WTC11 (cell line): ENCODE results near the gene CDC20. TPM values are rescaled to one million over a fixed set of nuclear protein-coding genes. Genes with fewer than 3 reads are reported as not detected.

ENCODE experiments used
- ATAC-seq: fragments of 200-7000 bp; cut with Tn5 transposase; 2 replicates; pipeline ENCODE4 v1.10.0; 2021; ENCODE audit warnings: mild to moderate bottlenecking, moderate library complexity
- CTCF ChIA-PET: fragments of 300-600 bp; sonication (Branson Sonifier 250); formaldehyde crosslinking; loops from one replicate; lab custom pipeline; 2021; ENCODE audit warnings: antibody characterized with exemption; lab: Charles Lee
- POLR2A ChIA-PET: fragments of 350-600 bp; sonication (Branson Sonifier 250); formaldehyde crosslinking; loops from one replicate; lab custom pipeline; 2021; ENCODE audit warnings: antibody characterized with exemption; lab: Charles Lee
- DNase-seq: peaks from one replicate; pipeline ENCODE4 v3.0.0; 2021; ENCODE audit warnings: low spot score
- H3K27ac Mint-ChIP-seq: 2 replicates; pipeline ENCODE4 v1.8.0; 2021; ENCODE audit warnings: mixed read lengths
- H3K27me3 Mint-ChIP-seq: 2 replicates; pipeline ENCODE4 v1.8.0; 2021; ENCODE audit warnings: low read depth, mild to moderate bottlenecking, moderate library complexity, mixed read lengths
- H3K36me3 Mint-ChIP-seq: 2 replicates; pipeline ENCODE4 v1.8.0; 2021; ENCODE audit warnings: mixed read lengths
- H3K4me1 Mint-ChIP-seq: 2 replicates; pipeline ENCODE4 v1.8.0; 2022; ENCODE audit warnings: mixed read lengths
- H3K4me3 Mint-ChIP-seq: 2 replicates; pipeline ENCODE4 v1.8.0; 2021; ENCODE audit warnings: mild to moderate bottlenecking, moderate library complexity, mixed read lengths
- H3K9me3 Mint-ChIP-seq: 2 replicates; pipeline ENCODE4 v1.8.0; 2021; ENCODE audit warnings: mixed read lengths
- CREM ChIP-seq: sonication (generic); formaldehyde crosslinking; IDR thresholded peaks from 2 replicates; pipeline ENCODE4 v1.8.1; 2022; ENCODE audit warnings: mild to moderate bottlenecking, missing genetic modification reagents, moderate library complexity
- GRHL2 ChIP-seq: fragments of 250-450 bp; sonication (Bioruptor Pico); IDR thresholded peaks from 2 replicates; pipeline ENCODE4 v1.8.0; 2022; ENCODE audit warnings: mild to moderate bottlenecking, moderate library complexity; ENCODE audit not compliant: insufficient replicate concordance, severe bottlenecking
- IRF2 ChIP-seq: sonication (generic); formaldehyde crosslinking; IDR thresholded peaks from 2 replicates; pipeline ENCODE4 v1.8.0; 2022; ENCODE audit warnings: low read depth, missing genetic modification reagents, borderline replicate concordance
- JAZF1 ChIP-seq: fragments of 250-450 bp; sonication (Bioruptor Pico); IDR thresholded peaks from 2 replicates; pipeline ENCODE4 v1.9.0; 2021; ENCODE audit warnings: moderate library complexity, mild to moderate bottlenecking, inconsistent platforms
- JUN ChIP-seq: sonication (generic); formaldehyde crosslinking; IDR thresholded peaks from 2 replicates; pipeline ENCODE4 v1.8.0; 2023; ENCODE audit warnings: mild to moderate bottlenecking, missing genetic modification reagents
- NFATC4 ChIP-seq: fragments of 250-450 bp; sonication (Bioruptor Pico); IDR thresholded peaks from 2 replicates; pipeline ENCODE4 v1.9.0; 2021; ENCODE audit warnings: mild to moderate bottlenecking
- NR2C2 ChIP-seq: sonication (generic); formaldehyde crosslinking; IDR thresholded peaks from 2 replicates; pipeline ENCODE4 v1.8.0; 2022; ENCODE audit warnings: mild to moderate bottlenecking, missing genetic modification reagents
- SMAD4 ChIP-seq: sonication (generic); formaldehyde crosslinking; IDR thresholded peaks from 2 replicates; pipeline ENCODE4 v1.8.0; 2022; ENCODE audit warnings: mild to moderate bottlenecking, missing genetic modification reagents
- SOX15 ChIP-seq: fragments of 250-450 bp; sonication (Bioruptor Pico); IDR thresholded peaks from 2 replicates; pipeline ENCODE4 v1.9.0; 2021; ENCODE audit warnings: mild to moderate bottlenecking
- ZNF219 ChIP-seq: sonication (generic); formaldehyde crosslinking; IDR thresholded peaks from 2 replicates; pipeline ENCODE4 v1.8.0; 2023; ENCODE audit warnings: missing genetic modification reagents, mild to moderate bottlenecking, borderline replicate concordance
- ZNF263 ChIP-seq: sonication (generic); formaldehyde crosslinking; IDR thresholded peaks from 2 replicates; pipeline ENCODE4 v1.8.1; 2022; ENCODE audit warnings: low read depth, mild to moderate bottlenecking, moderate library complexity, missing genetic modification reagents
- ZNF396 ChIP-seq: fragments of 250-450 bp; sonication (Bioruptor Pico); IDR thresholded peaks from 2 replicates; pipeline ENCODE4 v1.8.0; 2021; ENCODE audit warnings: mild to moderate bottlenecking, moderate library complexity, borderline replicate concordance
- total RNA-seq: library from RNA; stranded (reverse); gene quantifications from 3 replicates; pipeline ENCODE4 v1.2.3, GENCODE V29; 2021
- TF ChIP-seq, protein P1 (sequence below): sonication (generic); formaldehyde crosslinking; IDR thresholded peaks from 2 replicates; pipeline ENCODE4 v1.8.1; 2023; ENCODE audit warnings: mild to moderate bottlenecking, missing genetic modification reagents
- TF ChIP-seq, protein P2 (sequence below): sonication (generic); formaldehyde crosslinking; IDR thresholded peaks from 2 replicates; pipeline ENCODE4 v1.8.1; 2022; ENCODE audit warnings: low read depth, missing genetic modification reagents, borderline replicate concordance
- TF ChIP-seq, protein P3 (sequence below): fragments of 200-600 bp; IDR thresholded peaks from 2 replicates; pipeline ENCODE4 v1.8.0; 2022; ENCODE audit warnings: antibody characterized with exemption
- TF ChIP-seq, protein P4 (sequence below): sonication (generic); formaldehyde crosslinking; IDR thresholded peaks from 2 replicates; pipeline ENCODE4 v1.8.0; 2023; ENCODE audit warnings: missing genetic modification reagents, mild to moderate bottlenecking, borderline replicate concordance
- TF ChIP-seq, protein P5 (sequence below): sonication (generic); formaldehyde crosslinking; IDR thresholded peaks from 2 replicates; pipeline ENCODE4 v1.8.0; 2022; ENCODE audit warnings: mild to moderate bottlenecking, missing genetic modification reagents

CDC20 gene
- total RNA-seq, 1 experiment from 2014 or later: 280 TPM

DNA sequence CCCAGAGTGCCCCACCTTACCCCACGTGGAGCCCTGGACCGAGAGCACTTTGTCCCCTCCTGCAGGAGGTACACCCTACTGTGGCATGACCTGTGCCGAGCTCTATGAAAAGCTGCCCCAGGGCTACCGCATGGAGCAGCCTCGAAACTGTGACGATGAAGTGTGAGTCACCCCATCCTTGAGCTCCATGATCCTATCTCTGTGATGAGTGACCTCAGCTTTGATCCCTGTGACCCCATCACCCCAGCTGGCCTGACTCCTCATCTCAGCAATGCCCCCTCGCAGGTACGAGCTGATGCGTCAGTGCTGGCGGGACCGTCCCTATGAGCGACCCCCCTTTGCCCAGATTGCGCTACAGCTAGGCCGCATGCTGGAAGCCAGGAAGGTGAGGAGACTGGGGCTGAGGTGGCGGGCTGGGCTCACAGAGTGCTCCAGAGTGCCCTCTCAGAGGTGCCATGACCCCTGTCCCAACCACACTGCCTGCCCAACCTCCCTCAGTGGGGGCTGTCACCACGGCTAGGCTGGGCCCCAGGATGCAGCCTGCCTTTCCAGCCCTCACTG lies 37.4 kb upstream of the CDC20 start:
- ChIA-PET POLR2A (no interaction called here), CTCF (interaction anchor here (0.7 to 1.5 kb wide), 2 partner anchors 9 to 93 kb away, joined by 3 to 8 read pairs; no protein-coding TSS in a partner anchor)
- DNase-seq: no peak
- no peaks in the 10 kb centered on the region for H3K27me3 Mint-ChIP-seq
- no peaks in the 10 kb centered on the region for H3K36me3 Mint-ChIP-seq
- no peak for ATAC-seq
- TF ChIP-seq NR2C2 (no peak), SMAD4 (no peak), ZNF263 (CRISPR knock-in tag) (no peak), JAZF1 (CRISPR knock-in tag) (no peak), IRF2 (no peak), CREM (no peak)
- TF ChIP-seq, protein P1, sequence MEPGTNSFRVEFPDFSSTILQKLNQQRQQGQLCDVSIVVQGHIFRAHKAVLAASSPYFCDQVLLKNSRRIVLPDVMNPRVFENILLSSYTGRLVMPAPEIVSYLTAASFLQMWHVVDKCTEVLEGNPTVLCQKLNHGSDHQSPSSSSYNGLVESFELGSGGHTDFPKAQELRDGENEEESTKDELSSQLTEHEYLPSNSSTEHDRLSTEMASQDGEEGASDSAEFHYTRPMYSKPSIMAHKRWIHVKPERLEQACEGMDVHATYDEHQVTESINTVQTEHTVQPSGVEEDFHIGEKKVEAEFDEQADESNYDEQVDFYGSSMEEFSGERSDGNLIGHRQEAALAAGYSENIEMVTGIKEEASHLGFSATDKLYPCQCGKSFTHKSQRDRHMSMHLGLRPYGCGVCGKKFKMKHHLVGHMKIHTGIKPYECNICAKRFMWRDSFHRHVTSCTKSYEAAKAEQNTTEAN (CRISPR knock-in tag): no peak
- H3K9me3 Mint-ChIP-seq: peaks cover 13% of the 10 kb centered on the region
- no peak overlapping the region for H3K27ac Mint-ChIP-seq
- peaks cover 11% of the 10 kb centered on the region for H3K4me1 Mint-ChIP-seq
- H3K4me3 Mint-ChIP-seq: no peak overlapping the region

DNA sequence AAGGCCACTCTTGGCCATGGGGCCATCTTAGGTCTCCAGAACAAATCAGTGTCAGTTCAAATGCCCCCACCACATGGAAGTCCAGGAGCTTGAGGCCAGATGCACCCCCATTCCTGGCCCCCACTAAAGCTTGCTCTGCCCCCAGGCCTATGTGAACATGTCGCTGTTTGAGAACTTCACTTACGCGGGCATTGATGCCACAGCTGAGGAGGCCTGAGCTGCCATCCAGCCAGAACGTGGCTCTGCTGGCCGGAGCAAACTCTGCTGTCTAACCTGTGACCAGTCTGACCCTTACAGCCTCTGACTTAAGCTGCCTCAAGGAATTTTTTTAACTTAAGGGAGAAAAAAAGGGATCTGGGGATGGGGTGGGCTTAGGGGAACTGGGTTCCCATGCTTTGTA lies 36.3 kb upstream of the CDC20 start:
- POLR2A ChIA-PET: no interaction called here
- peaks cover 1% of the 10 kb centered on the region; the same call in 1 of the 2 replicates for H3K27me3 Mint-ChIP-seq

DNA sequence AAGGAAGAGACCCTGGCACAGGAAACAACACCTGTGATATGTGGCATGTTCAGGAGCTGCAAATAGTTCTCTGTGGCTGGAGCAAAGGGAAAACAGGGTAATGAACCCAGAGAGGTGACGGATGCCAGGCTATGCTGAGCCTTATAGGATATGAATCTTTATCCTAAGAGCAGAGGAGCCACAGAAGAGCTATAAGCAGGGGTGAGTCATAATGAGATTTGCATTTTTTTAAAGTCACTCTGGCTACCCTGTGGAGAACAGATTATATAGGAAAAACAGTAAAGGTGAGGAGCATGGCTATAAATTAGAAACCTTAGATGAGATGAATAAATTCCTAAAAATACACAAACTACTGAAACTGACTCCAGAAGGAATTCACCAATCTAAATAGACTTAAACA lies 34.0 kb upstream of the CDC20 start:
- Mint-ChIP-seq H3K4me1 (peaks cover 6% of the 10 kb centered on the region), H3K9me3 (peaks cover 32% of the 10 kb centered on the region), H3K27me3 (peaks cover 6% of the 10 kb centered on the region; the same call in 1 of the 2 replicates), H3K27ac (no peak overlapping the region), H3K4me3 (no peak overlapping the region), H3K36me3 (peaks cover 9% of the 10 kb centered on the region)
- ChIA-PET POLR2A (no interaction called here), CTCF (no interaction called here)
- DNase-seq (no peak), ATAC-seq (no peak)
- no peak for TF ChIP-seq ZNF396
- TF ChIP-seq, protein P2, sequence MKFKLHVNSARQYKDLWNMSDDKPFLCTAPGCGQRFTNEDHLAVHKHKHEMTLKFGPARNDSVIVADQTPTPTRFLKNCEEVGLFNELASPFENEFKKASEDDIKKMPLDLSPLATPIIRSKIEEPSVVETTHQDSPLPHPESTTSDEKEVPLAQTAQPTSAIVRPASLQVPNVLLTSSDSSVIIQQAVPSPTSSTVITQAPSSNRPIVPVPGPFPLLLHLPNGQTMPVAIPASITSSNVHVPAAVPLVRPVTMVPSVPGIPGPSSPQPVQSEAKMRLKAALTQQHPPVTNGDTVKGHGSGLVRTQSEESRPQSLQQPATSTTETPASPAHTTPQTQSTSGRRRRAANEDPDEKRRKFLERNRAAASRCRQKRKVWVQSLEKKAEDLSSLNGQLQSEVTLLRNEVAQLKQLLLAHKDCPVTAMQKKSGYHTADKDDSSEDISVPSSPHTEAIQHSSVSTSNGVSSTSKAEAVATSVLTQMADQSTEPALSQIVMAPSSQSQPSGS: no peak

More for the DNA sequence above, 36.3 kb upstream of the CDC20 start:
- ATAC-seq (no peak), DNase-seq (no peak)
- Mint-ChIP-seq H3K9me3 (peaks cover 21% of the 10 kb centered on the region), H3K4me3 (no peak overlapping the region), H3K27ac (no peak overlapping the region), H3K36me3 (peaks cover 5% of the 10 kb centered on the region), H3K4me1 (peaks cover 11% of the 10 kb centered on the region)
- TF ChIP-seq ZNF219 (CRISPR knock-in tag): no peak
- TF ChIP-seq, protein P3, sequence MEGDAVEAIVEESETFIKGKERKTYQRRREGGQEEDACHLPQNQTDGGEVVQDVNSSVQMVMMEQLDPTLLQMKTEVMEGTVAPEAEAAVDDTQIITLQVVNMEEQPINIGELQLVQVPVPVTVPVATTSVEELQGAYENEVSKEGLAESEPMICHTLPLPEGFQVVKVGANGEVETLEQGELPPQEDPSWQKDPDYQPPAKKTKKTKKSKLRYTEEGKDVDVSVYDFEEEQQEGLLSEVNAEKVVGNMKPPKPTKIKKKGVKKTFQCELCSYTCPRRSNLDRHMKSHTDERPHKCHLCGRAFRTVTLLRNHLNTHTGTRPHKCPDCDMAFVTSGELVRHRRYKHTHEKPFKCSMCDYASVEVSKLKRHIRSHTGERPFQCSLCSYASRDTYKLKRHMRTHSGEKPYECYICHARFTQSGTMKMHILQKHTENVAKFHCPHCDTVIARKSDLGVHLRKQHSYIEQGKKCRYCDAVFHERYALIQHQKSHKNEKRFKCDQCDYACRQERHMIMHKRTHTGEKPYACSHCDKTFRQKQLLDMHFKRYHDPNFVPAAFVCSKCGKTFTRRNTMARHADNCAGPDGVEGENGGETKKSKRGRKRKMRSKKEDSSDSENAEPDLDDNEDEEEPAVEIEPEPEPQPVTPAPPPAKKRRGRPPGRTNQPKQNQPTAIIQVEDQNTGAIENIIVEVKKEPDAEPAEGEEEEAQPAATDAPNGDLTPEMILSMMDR: no peak
- CTCF ChIA-PET: no interaction called here

DNA sequence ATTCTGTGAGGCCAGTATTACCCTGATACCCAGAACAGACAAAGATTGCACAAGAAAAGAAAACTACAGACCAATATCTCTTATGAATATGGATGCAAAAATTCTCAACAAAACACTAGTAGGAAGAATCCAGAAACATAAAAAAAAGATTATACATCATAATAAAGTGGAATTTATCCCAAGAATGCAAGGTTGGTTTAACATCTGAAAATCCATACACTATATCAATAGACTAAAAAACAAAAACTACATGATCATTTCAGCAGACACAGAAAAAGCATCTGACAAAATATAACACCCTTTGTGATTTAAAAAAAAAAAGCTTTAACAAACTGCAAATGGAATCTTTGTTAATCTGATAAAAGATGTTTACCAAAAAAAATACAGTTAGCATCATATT lies 33.4 kb upstream of the CDC20 start:
- CTCF ChIA-PET: no interaction called here
- Mint-ChIP-seq H3K36me3 (peaks cover 9% of the 10 kb centered on the region), H3K27me3 (peaks cover 6% of the 10 kb centered on the region; the same call in 1 of the 2 replicates), H3K4me1 (peaks cover 11% of the 10 kb centered on the region), H3K4me3 (no peak overlapping the region), H3K27ac (no peak overlapping the region), H3K9me3 (peaks cover 32% of the 10 kb centered on the region)
- no peak for TF ChIP-seq NFATC4 (CRISPR knock-in tag)
- TF ChIP-seq, protein P4, sequence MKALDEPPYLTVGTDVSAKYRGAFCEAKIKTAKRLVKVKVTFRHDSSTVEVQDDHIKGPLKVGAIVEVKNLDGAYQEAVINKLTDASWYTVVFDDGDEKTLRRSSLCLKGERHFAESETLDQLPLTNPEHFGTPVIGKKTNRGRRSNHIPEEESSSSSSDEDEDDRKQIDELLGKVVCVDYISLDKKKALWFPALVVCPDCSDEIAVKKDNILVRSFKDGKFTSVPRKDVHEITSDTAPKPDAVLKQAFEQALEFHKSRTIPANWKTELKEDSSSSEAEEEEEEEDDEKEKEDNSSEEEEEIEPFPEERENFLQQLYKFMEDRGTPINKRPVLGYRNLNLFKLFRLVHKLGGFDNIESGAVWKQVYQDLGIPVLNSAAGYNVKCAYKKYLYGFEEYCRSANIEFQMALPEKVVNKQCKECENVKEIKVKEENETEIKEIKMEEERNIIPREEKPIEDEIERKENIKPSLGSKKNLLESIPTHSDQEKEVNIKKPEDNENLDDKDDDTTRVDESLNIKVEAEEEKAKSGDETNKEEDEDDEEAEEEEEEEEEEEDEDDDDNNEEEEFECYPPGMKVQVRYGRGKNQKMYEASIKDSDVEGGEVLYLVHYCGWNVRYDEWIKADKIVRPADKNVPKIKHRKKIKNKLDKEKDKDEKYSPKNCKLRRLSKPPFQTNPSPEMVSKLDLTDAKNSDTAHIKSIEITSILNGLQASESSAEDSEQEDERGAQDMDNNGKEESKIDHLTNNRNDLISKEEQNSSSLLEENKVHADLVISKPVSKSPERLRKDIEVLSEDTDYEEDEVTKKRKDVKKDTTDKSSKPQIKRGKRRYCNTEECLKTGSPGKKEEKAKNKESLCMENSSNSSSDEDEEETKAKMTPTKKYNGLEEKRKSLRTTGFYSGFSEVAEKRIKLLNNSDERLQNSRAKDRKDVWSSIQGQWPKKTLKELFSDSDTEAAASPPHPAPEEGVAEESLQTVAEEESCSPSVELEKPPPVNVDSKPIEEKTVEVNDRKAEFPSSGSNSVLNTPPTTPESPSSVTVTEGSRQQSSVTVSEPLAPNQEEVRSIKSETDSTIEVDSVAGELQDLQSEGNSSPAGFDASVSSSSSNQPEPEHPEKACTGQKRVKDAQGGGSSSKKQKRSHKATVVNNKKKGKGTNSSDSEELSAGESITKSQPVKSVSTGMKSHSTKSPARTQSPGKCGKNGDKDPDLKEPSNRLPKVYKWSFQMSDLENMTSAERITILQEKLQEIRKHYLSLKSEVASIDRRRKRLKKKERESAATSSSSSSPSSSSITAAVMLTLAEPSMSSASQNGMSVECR: no peak
- TF ChIP-seq JUN: no peak
- no peak for TF ChIP-seq SOX15 (CRISPR knock-in tag)
- TF ChIP-seq, protein P5, sequence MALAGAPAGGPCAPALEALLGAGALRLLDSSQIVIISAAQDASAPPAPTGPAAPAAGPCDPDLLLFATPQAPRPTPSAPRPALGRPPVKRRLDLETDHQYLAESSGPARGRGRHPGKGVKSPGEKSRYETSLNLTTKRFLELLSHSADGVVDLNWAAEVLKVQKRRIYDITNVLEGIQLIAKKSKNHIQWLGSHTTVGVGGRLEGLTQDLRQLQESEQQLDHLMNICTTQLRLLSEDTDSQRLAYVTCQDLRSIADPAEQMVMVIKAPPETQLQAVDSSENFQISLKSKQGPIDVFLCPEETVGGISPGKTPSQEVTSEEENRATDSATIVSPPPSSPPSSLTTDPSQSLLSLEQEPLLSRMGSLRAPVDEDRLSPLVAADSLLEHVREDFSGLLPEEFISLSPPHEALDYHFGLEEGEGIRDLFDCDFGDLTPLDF (CRISPR knock-in tag): no peak
- TF ChIP-seq GRHL2 (CRISPR knock-in tag): no peak
- no peak for DNase-seq
- no peak for ATAC-seq
- POLR2A ChIA-PET: no interaction called here
